HL-60 (cell line): ENCODE measurements around the gene ATP12A.

Experiments
- DNase-seq, 2 experiments: peaks; one replicate each; pipeline ENCODE4 v3.0.0-alpha.2; 2010 to 2020; ENCODE audit warnings: low read depth in 1 of 2, low spot score in 1 of 2
- H3K27ac ChIP-seq: fragments of 250-450 bp; sonication (Bioruptor Pico); replicated peaks from 2 replicates; pipeline ENCODE4 v1.5.1; 2020; ENCODE audit warnings: mild to moderate bottlenecking, moderate library complexity
- H3K27me3 ChIP-seq: fragments of 250-450 bp; sonication (Bioruptor Pico); 2 replicates; pipeline ENCODE4 v1.5.1; 2021; ENCODE audit warnings: mild to moderate bottlenecking, moderate library complexity; ENCODE audit not compliant: insufficient read depth, poor library complexity, severe bottlenecking
- H3K4me3 ChIP-seq: replicated peaks from 2 replicates; pipeline ENCODE4 v1.5.1; 2011; ENCODE audit warnings: mild to moderate bottlenecking, control low read depth, low read length; ENCODE audit not compliant: insufficient read depth
- GABPA ChIP-seq: IDR thresholded peaks from 2 replicates; pipeline ENCODE4 v1.6.1; 2012; ENCODE audit warnings: low read depth
- POLR2AphosphoS5 ChIP-seq: IDR thresholded peaks from 2 replicates; pipeline ENCODE4 v1.6.1; 2012; ENCODE audit warnings: low read depth
- REST ChIP-seq: IDR thresholded peaks from 2 replicates; pipeline ENCODE4 v1.6.1; 2012; ENCODE audit warnings: low read depth; ENCODE audit not compliant: insufficient replicate concordance
- SPI1 ChIP-seq: IDR thresholded peaks from 2 replicates; pipeline ENCODE4 v1.6.1; 2012; ENCODE audit warnings: low read depth, mild to moderate bottlenecking, borderline replicate concordance
- TF ChIP-seq, protein P1 (sequence below): IDR thresholded peaks from one replicate; pipeline ENCODE4 v1.5.1; 2011; ENCODE audit warnings: low read length, control low read depth, inconsistent platforms; ENCODE audit not compliant: insufficient read depth

ATP12A gene

DNA sequence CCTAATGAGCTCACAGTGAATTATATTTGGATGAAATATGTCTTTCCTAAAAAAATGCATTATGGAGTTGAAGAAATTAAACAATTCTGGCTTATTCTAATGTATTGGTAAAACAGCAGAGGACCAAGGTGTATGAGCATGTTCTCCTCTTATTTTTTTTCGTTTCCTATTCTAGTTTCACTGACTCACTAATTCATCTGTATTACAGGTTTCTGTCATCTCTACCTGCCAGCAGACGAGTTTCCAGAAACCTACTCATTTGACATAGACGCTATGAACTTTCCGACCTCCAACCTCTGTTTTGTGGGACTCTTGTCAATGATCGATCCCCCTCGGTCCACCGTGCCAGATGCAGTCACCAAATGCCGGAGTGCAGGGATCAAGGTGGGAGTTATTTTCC lies 20.3 kb downstream of the ATP12A start:
- Histone ChIP-seq H3K27me3 (peaks cover 4% of the 10 kb centered on the region), H3K27ac (no peak overlapping the region), H3K4me3 (no peak overlapping the region)
- DNase-seq: no peak
- TF ChIP-seq, protein P1, sequence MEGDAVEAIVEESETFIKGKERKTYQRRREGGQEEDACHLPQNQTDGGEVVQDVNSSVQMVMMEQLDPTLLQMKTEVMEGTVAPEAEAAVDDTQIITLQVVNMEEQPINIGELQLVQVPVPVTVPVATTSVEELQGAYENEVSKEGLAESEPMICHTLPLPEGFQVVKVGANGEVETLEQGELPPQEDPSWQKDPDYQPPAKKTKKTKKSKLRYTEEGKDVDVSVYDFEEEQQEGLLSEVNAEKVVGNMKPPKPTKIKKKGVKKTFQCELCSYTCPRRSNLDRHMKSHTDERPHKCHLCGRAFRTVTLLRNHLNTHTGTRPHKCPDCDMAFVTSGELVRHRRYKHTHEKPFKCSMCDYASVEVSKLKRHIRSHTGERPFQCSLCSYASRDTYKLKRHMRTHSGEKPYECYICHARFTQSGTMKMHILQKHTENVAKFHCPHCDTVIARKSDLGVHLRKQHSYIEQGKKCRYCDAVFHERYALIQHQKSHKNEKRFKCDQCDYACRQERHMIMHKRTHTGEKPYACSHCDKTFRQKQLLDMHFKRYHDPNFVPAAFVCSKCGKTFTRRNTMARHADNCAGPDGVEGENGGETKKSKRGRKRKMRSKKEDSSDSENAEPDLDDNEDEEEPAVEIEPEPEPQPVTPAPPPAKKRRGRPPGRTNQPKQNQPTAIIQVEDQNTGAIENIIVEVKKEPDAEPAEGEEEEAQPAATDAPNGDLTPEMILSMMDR: no peak
- TF ChIP-seq REST: no peak
- TF ChIP-seq SPI1: no peak
- TF ChIP-seq POLR2AphosphoS5: no peak
- no peak for TF ChIP-seq GABPA

GRCh38 chr13:24706886-24707585 lies 26.8 kb downstream of the ATP12A start:
- no peak for DNase-seq
- peaks cover 9% of the 10 kb centered on the region for H3K27me3 ChIP-seq
- TF ChIP-seq, protein P1: no peak
- no peak for TF ChIP-seq POLR2AphosphoS5
- no peak for TF ChIP-seq SPI1
- no peak for TF ChIP-seq GABPA
- no peak for TF ChIP-seq REST
- H3K4me3 ChIP-seq: no peak overlapping the region
- H3K27ac ChIP-seq: no peak overlapping the region

GRCh38 chr13:24709186-24709913 lies 29.1 kb downstream of the ATP12A start:
- DNase-seq: no peak
- no peak for TF ChIP-seq REST
- TF ChIP-seq SPI1: no peak
- TF ChIP-seq, protein P1: no peak
- no peak for TF ChIP-seq GABPA
- TF ChIP-seq POLR2AphosphoS5: no peak
- H3K27ac ChIP-seq: no peak overlapping the region
- peaks cover 5% of the 10 kb centered on the region for H3K27me3 ChIP-seq
- no peak overlapping the region for H3K4me3 ChIP-seq
